Mesothelial cell of epicardium (in vitro differentiated cells): ENCODE measurements around the gene TIAL1. TPM values are rescaled to one million over a fixed set of nuclear protein-coding genes. Genes with fewer than 3 reads are reported as not detected.

ENCODE experiments used
- DNase-seq, 2 experiments: peaks; one replicate each; pipeline ENCODE4 v3.0.0; 2021; ENCODE audit warnings: low spot score in 2 of 2; ENCODE audit not compliant: unreplicated experiment in 2 of 2
- H3K27ac Mint-ChIP-seq: 2 replicates; pipeline ENCODE4 v1.8.0; 2021; ENCODE audit warnings: mixed read lengths
- H3K27me3 Mint-ChIP-seq: 2 replicates; pipeline ENCODE4 v1.8.0; 2021; ENCODE audit warnings: low read depth, mixed read lengths
- H3K36me3 Mint-ChIP-seq: 2 replicates; pipeline ENCODE4 v1.8.0; 2021; ENCODE audit warnings: mixed read lengths
- H3K4me1 Mint-ChIP-seq: 2 replicates; pipeline ENCODE4 v1.8.0; 2021; ENCODE audit warnings: mixed read lengths
- H3K4me3 Mint-ChIP-seq: 2 replicates; pipeline ENCODE4 v1.8.0; 2021; ENCODE audit warnings: mild to moderate bottlenecking, moderate library complexity, mixed read lengths
- H3K9me3 Mint-ChIP-seq: 2 replicates; pipeline ENCODE4 v1.8.0; 2021; ENCODE audit warnings: mixed read lengths
- total RNA-seq: library from RNA; stranded (reverse); gene quantifications from 3 replicates; pipeline ENCODE4 v1.2.1, GENCODE V29; 2021
- TF ChIP-seq, protein P1 (sequence below): fragments of 200-600 bp; sonication (generic); IDR thresholded peaks from one replicate; pipeline ENCODE4 v1.5.0; 2021; ENCODE audit warnings: antibody characterized with exemption; ENCODE audit not compliant: unreplicated experiment

The TIAL1 gene
- total RNA-seq, 1 donor from 2014 or later = 192 TPM

DNA sequence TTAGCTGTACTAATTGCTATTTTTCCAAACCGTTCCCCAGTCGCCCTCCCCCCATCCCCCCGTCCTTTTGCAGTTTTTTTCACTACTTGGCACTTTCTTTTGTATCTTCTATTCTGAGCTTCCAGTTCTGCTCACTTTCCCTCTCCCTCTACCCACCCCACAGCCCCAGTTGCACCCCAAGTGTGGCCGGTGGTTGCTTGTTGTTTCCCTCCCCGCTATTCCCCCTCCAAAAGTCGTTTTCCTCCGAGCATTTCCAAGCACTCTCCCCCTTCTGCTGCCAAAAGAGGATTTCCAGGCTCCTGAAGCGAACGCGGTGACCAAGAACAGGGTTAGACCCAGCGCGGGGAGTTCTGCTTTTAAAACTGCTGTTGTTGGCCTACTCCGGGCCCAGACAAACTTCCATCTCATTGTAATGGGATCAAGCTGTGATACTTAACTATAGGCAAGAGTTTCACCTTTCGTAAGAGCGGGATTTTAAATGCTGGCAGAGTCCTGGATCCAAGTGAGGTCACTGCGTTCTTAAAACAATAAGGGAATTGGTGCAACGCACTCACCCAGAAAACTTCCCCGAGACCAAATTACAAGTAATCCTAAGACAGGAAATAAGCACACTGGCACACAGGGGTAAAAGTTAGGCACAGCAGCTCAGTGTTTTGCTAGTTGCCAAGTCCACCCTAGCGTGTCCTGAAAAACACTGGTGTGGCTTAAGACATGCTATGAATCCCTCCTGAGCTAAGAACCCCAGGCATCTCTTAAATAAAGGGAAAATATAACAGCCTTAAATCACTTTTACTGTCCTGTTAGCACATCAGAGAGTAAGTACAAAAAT, 52.7 kb downstream of the TIAL1 start:
- Mint-ChIP-seq H3K36me3 (no peaks in the 10 kb centered on the region), H3K27ac (peak overlapping the region; percentile 50), H3K4me3 (peak overlapping the region; percentile 81), H3K4me1 (peaks cover 29% of the 10 kb centered on the region), H3K27me3 (peaks cover 46% of the 10 kb centered on the region), H3K9me3 (peaks cover 4% of the 10 kb centered on the region)
- no peak for DNase-seq
- TF ChIP-seq, protein P1, sequence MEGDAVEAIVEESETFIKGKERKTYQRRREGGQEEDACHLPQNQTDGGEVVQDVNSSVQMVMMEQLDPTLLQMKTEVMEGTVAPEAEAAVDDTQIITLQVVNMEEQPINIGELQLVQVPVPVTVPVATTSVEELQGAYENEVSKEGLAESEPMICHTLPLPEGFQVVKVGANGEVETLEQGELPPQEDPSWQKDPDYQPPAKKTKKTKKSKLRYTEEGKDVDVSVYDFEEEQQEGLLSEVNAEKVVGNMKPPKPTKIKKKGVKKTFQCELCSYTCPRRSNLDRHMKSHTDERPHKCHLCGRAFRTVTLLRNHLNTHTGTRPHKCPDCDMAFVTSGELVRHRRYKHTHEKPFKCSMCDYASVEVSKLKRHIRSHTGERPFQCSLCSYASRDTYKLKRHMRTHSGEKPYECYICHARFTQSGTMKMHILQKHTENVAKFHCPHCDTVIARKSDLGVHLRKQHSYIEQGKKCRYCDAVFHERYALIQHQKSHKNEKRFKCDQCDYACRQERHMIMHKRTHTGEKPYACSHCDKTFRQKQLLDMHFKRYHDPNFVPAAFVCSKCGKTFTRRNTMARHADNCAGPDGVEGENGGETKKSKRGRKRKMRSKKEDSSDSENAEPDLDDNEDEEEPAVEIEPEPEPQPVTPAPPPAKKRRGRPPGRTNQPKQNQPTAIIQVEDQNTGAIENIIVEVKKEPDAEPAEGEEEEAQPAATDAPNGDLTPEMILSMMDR = no peak

DNA sequence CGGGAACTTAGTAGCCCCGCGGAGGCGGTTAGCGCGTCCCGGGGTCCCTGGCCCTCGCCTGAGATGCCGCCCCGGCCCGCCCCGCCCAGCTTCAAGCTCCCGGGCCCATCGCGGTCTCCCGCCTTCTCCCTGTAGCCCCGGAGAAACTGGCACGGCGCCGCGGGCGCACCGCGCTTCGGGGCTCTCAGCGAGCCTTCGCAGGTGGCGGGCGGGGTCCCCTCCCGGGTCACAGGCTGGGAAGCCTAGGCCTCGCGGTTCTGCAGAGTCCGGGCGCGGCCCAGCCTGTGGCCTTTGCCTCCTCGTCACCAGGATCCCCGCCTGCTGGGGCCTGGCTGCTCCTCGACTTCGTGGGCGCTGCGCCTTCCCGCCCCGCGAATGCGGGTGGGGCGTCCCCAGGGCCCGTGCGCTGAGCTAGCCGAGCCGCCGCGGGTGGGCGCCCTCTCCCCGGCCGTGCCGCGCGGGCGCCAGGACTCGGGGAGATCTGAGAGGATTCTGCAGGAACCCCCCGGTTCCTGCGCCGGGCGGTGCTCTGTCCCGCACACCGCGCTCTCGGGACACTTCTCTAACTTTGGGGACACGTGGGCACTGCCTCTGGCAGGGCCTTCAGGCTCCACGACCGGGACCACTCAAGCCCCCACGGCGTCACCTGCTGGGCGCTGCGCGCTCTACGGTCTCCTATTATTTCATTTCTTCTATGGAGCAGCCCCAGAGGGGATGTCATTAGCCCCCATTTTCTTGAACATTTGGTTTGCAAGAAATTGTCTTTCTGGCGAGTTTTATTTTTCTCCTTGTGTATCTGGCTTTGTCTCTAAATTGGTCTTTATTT, 53.6 kb downstream of the TIAL1 start:
- peak in 1 of 2 experiments; percentile 62 for DNase-seq
- H3K4me1 Mint-ChIP-seq = peaks cover 37% of the 10 kb centered on the region
- H3K9me3 Mint-ChIP-seq = no peaks in the 10 kb centered on the region
- peaks cover 42% of the 10 kb centered on the region for H3K27me3 Mint-ChIP-seq
- H3K27ac Mint-ChIP-seq = peak overlapping the region; percentile 50
- H3K36me3 Mint-ChIP-seq = no peaks in the 10 kb centered on the region
- peak overlapping the region; percentile 81 for H3K4me3 Mint-ChIP-seq
- TF ChIP-seq, protein P1 = no peak

DNA sequence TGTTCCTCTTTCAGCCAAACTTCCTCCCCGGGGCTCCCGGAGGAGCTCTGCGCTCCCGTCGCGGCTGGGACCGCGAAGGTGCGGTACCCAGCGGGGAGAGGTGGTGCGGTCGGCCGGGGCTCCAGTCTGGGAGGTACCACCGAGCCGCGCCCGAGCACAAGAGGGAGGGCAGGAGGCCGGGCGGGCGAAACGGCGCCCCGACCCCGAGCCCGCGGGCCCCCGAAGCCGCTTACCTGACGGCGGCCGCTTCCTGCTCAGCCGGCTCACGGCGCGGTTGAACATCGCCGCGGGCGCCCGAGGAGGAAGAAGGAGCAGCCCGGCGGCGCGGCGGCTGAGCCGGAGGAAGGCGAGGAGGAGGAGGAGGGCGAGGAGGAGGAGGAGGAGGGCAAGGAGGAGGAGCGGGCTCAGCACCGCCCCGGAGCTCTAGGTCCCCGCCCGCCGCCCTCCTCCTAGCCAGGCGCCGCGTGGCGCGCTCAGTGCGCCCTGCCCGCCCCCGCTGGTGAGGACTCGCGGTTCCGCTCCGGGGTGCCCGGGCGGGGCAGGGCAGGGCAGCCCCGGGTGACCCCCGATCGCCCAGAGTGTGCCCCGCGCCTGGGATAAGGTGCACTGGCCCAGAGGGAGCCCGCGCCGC, 54.3 kb downstream of the TIAL1 start, which contains the start of gene RGS10:
RGS10 (minus strand) TSS at position 363 of the 631 bp plus-strand sequence; CDS start at position 282, 81 bp downstream.
- peak within 1 kb of the TSS; percentile 81 for H3K4me3 Mint-ChIP-seq
- TF ChIP-seq, protein P1 = no peak
- H3K9me3 Mint-ChIP-seq = no peaks in the 10 kb centered on the region
- peaks cover 42% of the 10 kb centered on the region for H3K27me3 Mint-ChIP-seq
- peak within 1 kb of the TSS; percentile 50 for H3K27ac Mint-ChIP-seq
- H3K4me1 Mint-ChIP-seq = peaks cover 42% of the 10 kb centered on the region
- DNase-seq = peak in 1 of 2 experiments; percentile 61
- H3K36me3 Mint-ChIP-seq = no peaks in the 10 kb centered on the region

DNA sequence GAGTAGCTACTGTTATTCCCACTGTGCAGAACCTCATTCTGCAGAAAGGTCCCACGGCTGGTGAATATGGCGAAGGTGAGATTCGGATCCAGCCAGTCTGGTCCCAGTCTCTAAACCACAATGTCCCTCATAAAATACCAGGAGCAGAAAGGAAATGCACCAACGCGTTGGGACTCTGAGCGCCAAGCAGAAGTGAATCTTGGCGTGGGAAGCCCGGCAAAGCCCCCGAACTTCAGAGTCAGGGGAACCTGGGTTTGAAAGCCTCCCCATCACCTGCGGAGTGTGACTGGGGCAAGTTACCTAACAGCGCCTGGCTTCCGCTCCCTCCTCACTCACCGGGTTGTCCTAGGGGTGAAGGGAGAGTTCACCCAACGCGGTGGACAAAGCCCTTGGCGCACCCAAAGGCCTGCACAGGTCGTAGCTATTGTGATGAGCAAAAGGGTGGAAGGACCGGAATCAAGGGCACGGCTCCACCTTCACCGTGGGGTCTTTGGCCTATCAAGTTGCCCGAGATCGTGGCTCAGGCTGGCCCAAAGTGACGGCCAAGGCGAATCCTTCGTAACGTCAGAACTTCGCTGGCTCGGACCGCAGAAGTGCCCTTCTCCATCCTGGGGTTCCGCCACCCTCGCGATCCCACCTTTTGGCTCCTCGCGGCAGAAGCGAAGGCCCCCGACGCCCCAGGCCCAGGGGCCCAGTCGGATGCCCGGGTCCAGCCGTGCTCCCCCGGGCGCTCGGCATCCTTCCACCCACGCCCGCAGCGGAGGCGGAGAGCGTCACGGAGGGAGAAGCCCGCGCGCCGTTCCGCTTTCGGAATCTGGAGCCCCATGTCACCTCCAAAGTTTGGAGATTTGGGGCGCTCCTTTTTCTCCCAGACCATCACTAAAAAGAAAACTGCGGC, 55.1 kb downstream of the TIAL1 start:
- H3K9me3 Mint-ChIP-seq = no peaks in the 10 kb centered on the region
- H3K4me3 Mint-ChIP-seq = peak overlapping the region; percentile 63
- peaks cover 42% of the 10 kb centered on the region for H3K27me3 Mint-ChIP-seq
- H3K36me3 Mint-ChIP-seq = no peaks in the 10 kb centered on the region
- peaks cover 40% of the 10 kb centered on the region for H3K4me1 Mint-ChIP-seq
- no peak for DNase-seq
- TF ChIP-seq, protein P1 = no peak
- no peak overlapping the region for H3K27ac Mint-ChIP-seq
